Left lung (tissue), 10 donors: ENCODE measurements around the gene ZNF587. TPM values are rescaled to one million over a fixed set of nuclear protein-coding genes. Genes with fewer than 3 reads are reported as not detected.

Experiments
- ATAC-seq: fragments of 200-7000 bp; cut with Tn5 transposase; one replicate; pipeline ENCODE4 v1.9.1; 2020; ENCODE audit warnings: moderate library complexity
- DNase-seq, 4 donors: peaks; one replicate each; pipeline ENCODE4 v3.0.0-alpha.2; 2013 to 2020
- H3K27ac ChIP-seq, 2 donors: fragments of 200-600 bp; sonication (generic) in 1 of 2; one replicate each; pipeline versions ENCODE4 v1.5.0 to v1.8.0; 2020 to 2021
- H3K27me3 ChIP-seq, 2 donors: fragments of 200-600 bp; sonication (generic) in 1 of 2; one replicate each; pipeline versions ENCODE4 v1.5.0 to v1.8.0; 2020 to 2021
- H3K36me3 ChIP-seq, 2 donors: fragments of 200-600 bp; sonication (generic) in 1 of 2; one replicate each; pipeline versions ENCODE4 v1.5.0 to v1.8.0; 2020 to 2021
- H3K4me1 ChIP-seq, 2 donors: fragments of 200-600 bp; one replicate each; pipeline ENCODE4 v1.8.0; 2021
- H3K4me3 ChIP-seq, 2 donors: fragments of 200-600 bp; sonication (generic) in 1 of 2; one replicate each; pipeline versions ENCODE4 v1.5.0 to v1.8.0; 2020 to 2021; ENCODE audit warnings: mild to moderate bottlenecking in 1 of 2
- H3K9me3 ChIP-seq, 2 donors: fragments of 200-600 bp; sonication (generic) in 1 of 2; one replicate each; pipeline versions ENCODE4 v1.5.0 to v1.8.0; 2020 to 2021
- intact Hi-C, 2 donors: fragments of 100-400 bp; cut with DNase I; formaldehyde crosslinking; loops; one replicate each; pipeline versions ENCODE4 v1.11.2 to v1.14.2; 2022
- polyA plus RNA-seq, 6 donors: library from polyadenylated mRNA; unstranded; fragments of 120-200 nt; gene quantifications; one replicate each; pipeline ENCODE4 v1.2.1, GENCODE V29; 2013; ENCODE audit not compliant: insufficient read length in 6 of 6
- total RNA-seq, 2 donors: library from RNA; stranded (reverse); fragmentation: NEBNext Ultra II Directional; extraction: Animal tissue kit (Norgen Biotek cat#: 25700); gene quantifications; one replicate each; pipeline ENCODE4 v1.2.1, GENCODE V29; 2021
- TF ChIP-seq, protein P1 (sequence below), 2 donors: fragments of 200-600 bp; sonication (generic) in 1 of 2; IDR thresholded peaks; one replicate each; pipeline versions ENCODE4 v1.5.0 to v1.8.0; 2021; ENCODE audit warnings: antibody characterized with exemption in 2 of 2
- donor health status: DM: no; HTN: yes; CAD: no.
- donor health status: DM: no; HTN: no; CAD: no.

Gene ZNF587
- total and polyA plus RNA-seq, 8 donors: 31.4 to 38.8 (median 35.7) TPM

DNA sequence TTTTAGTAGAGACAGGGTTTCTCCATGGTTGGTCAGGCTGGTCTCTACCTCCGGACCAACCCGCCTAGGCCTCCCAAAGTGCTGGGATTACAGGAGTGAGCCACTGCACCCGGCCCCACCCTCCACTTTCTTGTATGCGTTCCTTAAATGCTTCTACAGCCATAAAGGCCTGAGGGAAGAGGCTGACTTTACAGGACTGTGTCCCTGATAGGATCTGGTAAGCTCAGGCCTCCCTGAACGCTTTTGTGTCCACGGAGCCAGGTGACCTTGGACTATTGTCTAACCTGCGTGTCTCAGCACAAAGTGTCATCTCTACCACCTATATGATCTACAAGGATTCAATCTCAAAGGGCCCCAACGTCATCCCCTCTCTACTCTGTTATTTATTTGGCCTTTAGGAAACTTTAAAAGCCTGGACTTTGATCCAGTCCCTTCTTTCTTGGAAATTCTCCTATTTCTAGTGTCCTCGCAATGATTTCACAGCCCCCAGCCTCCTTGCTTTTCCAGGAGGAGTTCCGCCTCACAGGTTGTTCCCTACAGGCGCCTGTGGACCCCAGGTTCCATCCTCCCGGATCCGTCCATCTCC, 35.6 kb upstream of the ZNF587 start:
- no peaks in the 10 kb centered on the region for H3K9me3 ChIP-seq
- ATAC-seq: peak; percentile 60
- intact Hi-C loops: no loop called here

DNA sequence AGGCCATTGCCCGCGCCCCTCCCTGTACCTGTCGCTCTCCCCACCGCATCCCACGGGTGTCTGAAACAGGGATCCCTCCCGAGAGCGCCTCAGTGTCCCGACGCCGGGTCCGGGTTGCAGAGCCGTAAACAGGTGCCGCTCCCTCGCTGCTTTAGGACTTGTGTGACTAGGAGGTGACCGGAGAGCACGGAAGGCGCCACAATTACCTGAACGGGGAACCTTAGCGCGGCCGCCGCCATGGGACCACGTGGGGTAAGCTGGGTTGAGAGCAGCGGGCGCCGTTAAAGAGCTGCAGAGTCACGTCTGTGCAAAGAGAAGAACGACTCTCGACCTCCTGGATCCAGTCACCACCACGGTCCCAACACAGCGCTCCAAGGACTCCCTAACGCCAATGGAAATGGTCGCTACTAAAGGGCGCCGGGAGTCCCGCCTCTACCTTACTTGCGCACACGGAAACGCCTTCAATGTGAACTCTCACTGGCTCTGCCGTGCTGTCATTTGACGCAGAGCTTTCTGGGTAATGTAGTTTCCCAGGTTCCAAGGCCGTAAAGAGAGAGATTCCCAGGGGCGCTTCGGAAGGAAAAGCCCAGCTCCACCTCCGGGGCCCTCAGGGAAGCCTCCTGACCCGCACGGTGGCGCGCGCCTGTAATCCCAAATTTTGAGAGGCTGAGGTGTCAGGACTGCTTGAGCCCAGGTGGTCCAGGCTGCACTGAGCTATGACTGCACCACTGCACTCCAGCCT, 35.0 kb upstream of the ZNF587 start, which contains the start of gene ZNF552:
TSS of gene ZNF552 (minus strand) at position 409 of the 742 bp plus-strand sequence. CDS start at position 239, 170 bp downstream.
- TF ChIP-seq, protein P1, sequence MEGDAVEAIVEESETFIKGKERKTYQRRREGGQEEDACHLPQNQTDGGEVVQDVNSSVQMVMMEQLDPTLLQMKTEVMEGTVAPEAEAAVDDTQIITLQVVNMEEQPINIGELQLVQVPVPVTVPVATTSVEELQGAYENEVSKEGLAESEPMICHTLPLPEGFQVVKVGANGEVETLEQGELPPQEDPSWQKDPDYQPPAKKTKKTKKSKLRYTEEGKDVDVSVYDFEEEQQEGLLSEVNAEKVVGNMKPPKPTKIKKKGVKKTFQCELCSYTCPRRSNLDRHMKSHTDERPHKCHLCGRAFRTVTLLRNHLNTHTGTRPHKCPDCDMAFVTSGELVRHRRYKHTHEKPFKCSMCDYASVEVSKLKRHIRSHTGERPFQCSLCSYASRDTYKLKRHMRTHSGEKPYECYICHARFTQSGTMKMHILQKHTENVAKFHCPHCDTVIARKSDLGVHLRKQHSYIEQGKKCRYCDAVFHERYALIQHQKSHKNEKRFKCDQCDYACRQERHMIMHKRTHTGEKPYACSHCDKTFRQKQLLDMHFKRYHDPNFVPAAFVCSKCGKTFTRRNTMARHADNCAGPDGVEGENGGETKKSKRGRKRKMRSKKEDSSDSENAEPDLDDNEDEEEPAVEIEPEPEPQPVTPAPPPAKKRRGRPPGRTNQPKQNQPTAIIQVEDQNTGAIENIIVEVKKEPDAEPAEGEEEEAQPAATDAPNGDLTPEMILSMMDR (IDR thresholded peaks at IDR 0.05): no peak
- peaks cover 0 to 17% of the 10 kb centered on the region in 2 donors for H3K36me3 ChIP-seq
- no peaks in the 10 kb centered on the region for H3K27me3 ChIP-seq
- H3K4me3 ChIP-seq: peak within 1 kb of the TSS; percentile 76 to 82
- peak within 1 kb of the TSS; percentile 73 to 77 for H3K27ac ChIP-seq
- H3K9me3 ChIP-seq: no peaks in the 10 kb centered on the region
- intact Hi-C loops: no loop called here
- H3K4me1 ChIP-seq: peaks cover 26 to 39% of the 10 kb centered on the region in 2 donors
- DNase-seq (peak; percentile 84 to 93 (median 90)), ATAC-seq (peak; percentile 91)

More for the DNA sequence above, 35.6 kb upstream of the ZNF587 start:
- peaks cover 26 to 39% of the 10 kb centered on the region in 2 donors for H3K4me1 ChIP-seq
- DNase-seq: no peak
- no peaks in the 10 kb centered on the region for H3K27me3 ChIP-seq
- peaks cover 0 to 24% of the 10 kb centered on the region in 2 donors for H3K36me3 ChIP-seq
- peak overlapping the region; percentile 76 to 82 for H3K4me3 ChIP-seq
- TF ChIP-seq, protein P1 (IDR thresholded peaks at IDR 0.05): no peak
- peak overlapping the region; percentile 73 to 77 for H3K27ac ChIP-seq

DNA sequence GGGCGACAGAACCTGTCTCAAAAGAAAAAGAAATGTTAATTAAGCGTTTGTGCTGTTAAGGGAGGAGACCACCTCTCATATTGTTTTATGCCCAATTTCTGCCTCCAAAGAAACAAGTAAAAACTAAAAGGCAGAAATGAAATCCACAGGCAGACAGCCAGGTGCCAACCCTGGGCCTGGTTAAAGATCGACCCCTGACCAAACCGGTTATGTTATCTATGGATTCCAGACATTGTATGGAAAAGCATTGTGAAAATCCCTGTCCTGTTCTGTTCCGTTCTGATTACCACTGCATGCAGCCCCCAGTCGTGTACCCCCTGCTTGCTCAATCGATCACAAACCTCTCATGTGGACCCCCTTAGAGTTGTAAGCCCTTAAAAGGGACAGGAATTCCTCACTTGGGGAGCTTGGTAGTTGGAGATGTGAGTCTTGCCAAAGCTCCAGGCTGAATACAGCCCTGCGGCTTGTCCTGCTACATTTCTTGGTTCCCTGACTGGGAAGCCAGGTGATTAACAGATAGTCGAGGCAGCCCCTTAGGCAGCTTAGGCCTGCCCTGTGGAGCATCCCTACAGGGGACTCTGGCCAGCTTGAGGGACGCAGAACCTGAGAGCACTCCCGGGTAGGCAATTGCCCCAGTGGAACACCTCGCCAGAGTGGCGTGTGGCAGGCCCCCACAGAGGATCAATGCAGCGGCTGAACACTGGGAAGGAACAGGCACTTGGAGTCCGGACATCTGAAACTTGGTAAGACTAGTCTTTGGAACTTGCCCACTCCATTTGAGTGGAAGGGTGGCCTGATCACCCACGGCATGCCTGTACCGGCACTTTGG, 34.2 kb upstream of the ZNF587 start:
- intact Hi-C loops: no loop called here
- TF ChIP-seq, protein P1 (IDR thresholded peaks at IDR 0.05): no peak
- peak overlapping the region; percentile 76 to 82 for H3K4me3 ChIP-seq
- peaks cover 29 to 39% of the 10 kb centered on the region in 2 donors for H3K4me1 ChIP-seq
- H3K27me3 ChIP-seq: no peaks in the 10 kb centered on the region
- DNase-seq (no peak), ATAC-seq (no peak)
- H3K9me3 ChIP-seq: no peaks in the 10 kb centered on the region
- peaks cover 0 to 9% of the 10 kb centered on the region in 2 donors for H3K36me3 ChIP-seq
- H3K27ac ChIP-seq: peak overlapping the region; percentile 73 to 77

DNA sequence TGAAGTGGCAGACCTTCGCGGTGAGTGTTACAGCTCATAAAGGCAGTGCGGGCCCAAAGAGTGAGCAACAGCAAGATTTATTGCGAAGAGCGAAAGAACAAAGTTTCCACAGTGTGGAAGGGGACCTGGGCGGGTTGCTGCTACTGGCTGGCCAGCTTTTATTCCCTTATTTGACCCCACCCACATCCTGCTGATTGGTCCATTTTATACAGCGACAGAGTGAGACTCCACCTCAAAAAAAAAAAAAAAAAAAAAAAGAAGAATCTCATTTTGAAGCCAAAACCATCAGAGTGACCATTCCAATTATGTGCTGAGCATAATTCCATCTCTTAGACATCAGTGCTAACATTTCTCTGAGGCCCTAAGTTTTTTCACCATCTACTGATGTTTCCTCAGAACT, 33.0 kb upstream of the ZNF587 start:
- H3K9me3 ChIP-seq: no peaks in the 10 kb centered on the region
- DNase-seq (no peak), ATAC-seq (no peak)
- intact Hi-C loops: no loop called here
- H3K27me3 ChIP-seq: no peaks in the 10 kb centered on the region
- TF ChIP-seq, protein P1 (IDR thresholded peaks at IDR 0.05): no peak
- peaks cover 0 to 3% of the 10 kb centered on the region in 2 donors for H3K36me3 ChIP-seq
- peaks cover 36 to 46% of the 10 kb centered on the region in 2 donors for H3K4me1 ChIP-seq
- no peak overlapping the region for H3K27ac ChIP-seq
- H3K4me3 ChIP-seq: no peak overlapping the region
